ENCODE results near the gene ROPN1L.
"Not testable (repeated sequence)": the region's sequence is repeated elsewhere in the genome, so short reads cannot be mapped to it uniquely, and the experiment has no call there.

Gene ROPN1L

GRCh38 chr5:10441083-10441991 lies at the start of gene ROPN1L:
TSS of gene ROPN1L (plus strand) at chr5:10441879. CDS start at chr5:10442168, 289 bp downstream.
- Histone ChIP-seq H3K27ac (peak within 1 kb of the TSS in 19 of 21 experiments; percentile 19 to 76 (median 52)), H3K4me3 (peak within 1 kb of the TSS; percentile 41 to 71 (median 52))

- H3K27ac ChIP-seq, H3K4me3 ChIP-seq: not testable (repeated sequence)
These were observed 48.9 kb upstream of the ROPN1L start for GRCh38 chr5:10392567-10393328.

- no peak overlapping the region for H3K27ac ChIP-seq
- no peak overlapping the region for H3K4me3 ChIP-seq
These were observed 48.2 kb upstream of the ROPN1L start for GRCh38 chr5:10393491-10393890.

- no peak overlapping the region for H3K27ac ChIP-seq
- no peak overlapping the region for H3K4me3 ChIP-seq
These were observed 45.1 kb upstream of the ROPN1L start for GRCh38 chr5:10396552-10396951.

GRCh38 chr5:10399839-10400238 lies 41.8 kb upstream of the ROPN1L start:
- Histone ChIP-seq H3K27ac (no peak overlapping the region), H3K4me3 (no peak overlapping the region)

- Histone ChIP-seq H3K4me3 (no peak overlapping the region), H3K27ac (no peak overlapping the region)
These were observed 41.3 kb upstream of the ROPN1L start for GRCh38 chr5:10400411-10400810.

- Histone ChIP-seq H3K4me3 (no peak overlapping the region), H3K27ac (no peak overlapping the region)
These were observed 40.8 kb upstream of the ROPN1L start for GRCh38 chr5:10400831-10401230.

GRCh38 chr5:10401498-10401897 lies 40.2 kb upstream of the ROPN1L start:
- no peak overlapping the region for H3K4me3 ChIP-seq
- H3K27ac ChIP-seq: no peak overlapping the region

- Histone ChIP-seq H3K4me3 (no peak overlapping the region), H3K27ac (no peak overlapping the region)
These were observed 37.9 kb upstream of the ROPN1L start for GRCh38 chr5:10403829-10404228.

- H3K4me3 ChIP-seq: no peak overlapping the region
- H3K27ac ChIP-seq: no peak overlapping the region
These were observed 35.0 kb upstream of the ROPN1L start for GRCh38 chr5:10406651-10407050.

GRCh38 chr5:10409504-10409903 lies 32.2 kb upstream of the ROPN1L start:
- Histone ChIP-seq H3K27ac (no peak overlapping the region), H3K4me3 (no peak overlapping the region)

GRCh38 chr5:10410662-10411061 lies 31.0 kb upstream of the ROPN1L start:
- no peak overlapping the region for H3K4me3 ChIP-seq

GRCh38 chr5:10411336-10411735 lies 30.3 kb upstream of the ROPN1L start:
- no peak overlapping the region for H3K4me3 ChIP-seq
- no peak overlapping the region for H3K27ac ChIP-seq

More at GRCh38 chr5:10410662-10411061, 31.0 kb upstream of the ROPN1L start:
- H3K27ac ChIP-seq: no peak overlapping the region

- no peak overlapping the region for H3K27ac ChIP-seq
- H3K4me3 ChIP-seq: no peak overlapping the region
These were observed 24.8 kb upstream of the ROPN1L start for GRCh38 chr5:10416868-10417267.

- no peak overlapping the region for H3K27ac ChIP-seq
- H3K4me3 ChIP-seq: no peak overlapping the region
These were observed 22.9 kb upstream of the ROPN1L start for GRCh38 chr5:10418654-10419345.

GRCh38 chr5:10420468-10420867 lies 21.2 kb upstream of the ROPN1L start:
- no peak overlapping the region for H3K4me3 ChIP-seq
- no peak overlapping the region for H3K27ac ChIP-seq

- H3K4me3 ChIP-seq: no peak overlapping the region
- H3K27ac ChIP-seq: no peak overlapping the region
These were observed 20.7 kb upstream of the ROPN1L start for GRCh38 chr5:10420932-10421331.

- Histone ChIP-seq H3K4me3 (no peak overlapping the region), H3K27ac (no peak overlapping the region)
These were observed 19.6 kb upstream of the ROPN1L start for GRCh38 chr5:10421896-10422691.

GRCh38 chr5:10423022-10423421 lies 18.7 kb upstream of the ROPN1L start:
- Histone ChIP-seq H3K27ac (no peak overlapping the region), H3K4me3 (no peak overlapping the region)

Data from skin epidermis (tissue), 12 donors.